ENCODE data around the gene CORO2A.

CORO2A gene

GRCh38 chr9:98149422-98149821 lies 43.0 kb downstream of the CORO2A start:
- TF ChIP-seq ZFX (IDR thresholded peaks at IDR 0.05; ENCODE audit: borderline replicate concordance) (no peak), CTCF (IDR thresholded peaks at IDR 0.05) (no peak)
- no peak overlapping the region for H3K27ac ChIP-seq

- H3K27ac ChIP-seq: no peak overlapping the region
- no peak for TF ChIP-seq CTCF (IDR thresholded peaks at IDR 0.05)
- TF ChIP-seq ZFX (IDR thresholded peaks at IDR 0.05; ENCODE audit: borderline replicate concordance): no peak
These were observed 44.0 kb downstream of the CORO2A start for GRCh38 chr9:98148486-98148885.

GRCh38 chr9:98147582-98147981 lies 44.9 kb downstream of the CORO2A start:
- no peak overlapping the region for H3K27ac ChIP-seq
- TF ChIP-seq ZFX (IDR thresholded peaks at IDR 0.05; ENCODE audit: borderline replicate concordance) (no peak), CTCF (IDR thresholded peaks at IDR 0.05) (no peak)

- TF ChIP-seq CTCF (IDR thresholded peaks at IDR 0.05) (no peak), ZFX (IDR thresholded peaks at IDR 0.05; ENCODE audit: borderline replicate concordance) (no peak)
- H3K27ac ChIP-seq: no peak overlapping the region
These were observed 46.1 kb downstream of the CORO2A start for GRCh38 chr9:98146101-98146991.

- H3K27ac ChIP-seq: no peak overlapping the region
- TF ChIP-seq CTCF (IDR thresholded peaks at IDR 0.05) (no peak), ZFX (IDR thresholded peaks at IDR 0.05; ENCODE audit: borderline replicate concordance) (no peak)
These were observed 47.8 kb downstream of the CORO2A start for GRCh38 chr9:98144631-98145030.

GRCh38 chr9:98144076-98144475 lies 48.4 kb downstream of the CORO2A start:
- TF ChIP-seq ZFX (IDR thresholded peaks at IDR 0.05; ENCODE audit: borderline replicate concordance) (no peak), CTCF (IDR thresholded peaks at IDR 0.05) (no peak)

GRCh38 chr9:98142925-98143481 lies 49.4 kb downstream of the CORO2A start:
- no peak for TF ChIP-seq ZFX (IDR thresholded peaks at IDR 0.05; ENCODE audit: borderline replicate concordance)
- no peak for TF ChIP-seq CTCF (IDR thresholded peaks at IDR 0.05)
- no peak overlapping the region for H3K27ac ChIP-seq

More at GRCh38 chr9:98144076-98144475, 48.4 kb downstream of the CORO2A start:
- no peak overlapping the region for H3K27ac ChIP-seq
